Measurements from ENCODE around the gene ARHGAP10.

ARHGAP10 gene

DNA sequence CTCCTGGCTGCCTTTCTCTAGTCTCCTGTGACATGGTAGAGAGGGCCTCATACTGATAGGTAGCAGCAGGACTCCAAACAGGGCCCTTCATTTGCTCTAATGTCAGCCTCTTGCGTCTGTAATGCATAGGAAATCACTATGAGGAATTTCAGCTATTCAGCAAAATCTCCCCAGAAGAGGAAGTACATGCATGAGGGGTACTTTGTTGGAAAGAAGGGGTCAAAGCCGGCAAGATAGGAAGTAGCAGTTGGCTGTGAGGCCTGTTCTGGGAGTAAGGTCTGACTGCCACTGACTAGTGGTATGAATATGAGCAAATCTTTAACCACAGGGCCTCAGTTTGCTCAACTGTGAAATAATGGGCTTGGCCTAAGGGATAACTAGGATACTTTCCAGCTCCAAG lies 283.2 kb downstream of the ARHGAP10 start:
- Histone ChIP-seq H3K9ac (ENCODE audit: low read length) (no peak overlapping the region), H3K27me3 (ENCODE audit: control insufficient read depth, insufficient read depth, low read length) (no peaks in the 10 kb centered on the region), H3K36me3 (ENCODE audit: control insufficient read depth, insufficient read depth, low read length) (no peaks in the 10 kb centered on the region), H3K4me1 (ENCODE audit: control insufficient read depth, insufficient read depth, low read length) (peaks cover 12% of the 10 kb centered on the region), H3K4me3 (ENCODE audit: low read length) (no peak overlapping the region), H3K9me3 (ENCODE audit: control insufficient read depth, low read length) (no peaks in the 10 kb centered on the region)

GRCh38 chr4:148015468-148015867 lies 283.6 kb downstream of the ARHGAP10 start:
- no peak overlapping the region for H3K9ac ChIP-seq (ENCODE audit: low read length)
- peaks cover 12% of the 10 kb centered on the region for H3K4me1 ChIP-seq (ENCODE audit: control insufficient read depth, insufficient read depth, low read length)
- no peaks in the 10 kb centered on the region for H3K27me3 ChIP-seq (ENCODE audit: control insufficient read depth, insufficient read depth, low read length)
- no peak overlapping the region for H3K4me3 ChIP-seq (ENCODE audit: low read length)
- no peaks in the 10 kb centered on the region for H3K9me3 ChIP-seq (ENCODE audit: control insufficient read depth, low read length)
- no peaks in the 10 kb centered on the region for H3K36me3 ChIP-seq (ENCODE audit: control insufficient read depth, insufficient read depth, low read length)

DNA sequence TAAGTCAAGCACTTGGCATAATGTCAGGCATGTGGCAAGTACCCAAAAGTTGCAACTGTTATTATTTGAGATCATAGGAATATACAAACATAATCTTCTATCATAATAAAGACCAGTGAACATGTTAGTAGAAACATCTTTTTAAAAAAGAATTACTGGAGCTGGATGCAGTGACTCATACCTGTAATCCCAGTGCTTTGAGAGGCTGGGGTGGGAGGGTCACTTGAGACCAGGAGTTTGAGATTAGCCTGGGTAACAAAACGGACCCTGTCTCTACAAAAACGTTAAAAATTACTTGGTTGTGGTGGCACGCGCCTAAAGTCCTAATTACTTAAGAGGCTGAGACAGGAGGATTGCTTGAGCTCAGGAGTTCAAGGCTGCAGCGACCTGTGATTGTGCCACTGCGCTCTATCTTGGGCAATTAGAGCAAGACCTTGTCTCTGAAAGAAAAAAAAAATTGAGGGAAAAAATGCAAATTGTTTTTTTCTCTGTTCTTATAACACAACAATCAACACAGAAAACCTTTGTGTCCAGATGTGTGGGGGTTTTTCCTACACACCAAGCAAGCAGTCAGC lies 284.3 kb downstream of the ARHGAP10 start:
- no peaks in the 10 kb centered on the region for H3K27me3 ChIP-seq (ENCODE audit: control insufficient read depth, insufficient read depth, low read length)
- H3K9ac ChIP-seq (ENCODE audit: low read length) = no peak overlapping the region
- no peak overlapping the region for H3K4me3 ChIP-seq (ENCODE audit: low read length)
- no peaks in the 10 kb centered on the region for H3K36me3 ChIP-seq (ENCODE audit: control insufficient read depth, insufficient read depth, low read length)
- H3K9me3 ChIP-seq (ENCODE audit: control insufficient read depth, low read length) = no peaks in the 10 kb centered on the region
- H3K4me1 ChIP-seq (ENCODE audit: control insufficient read depth, insufficient read depth, low read length) = peaks cover 12% of the 10 kb centered on the region

- Histone ChIP-seq H3K27me3 (ENCODE audit: control insufficient read depth, insufficient read depth, low read length) (no peaks in the 10 kb centered on the region), H3K9ac (ENCODE audit: low read length) (no peak overlapping the region), H3K4me1 (ENCODE audit: control insufficient read depth, insufficient read depth, low read length) (peaks cover 12% of the 10 kb centered on the region), H3K36me3 (ENCODE audit: control insufficient read depth, insufficient read depth, low read length) (no peaks in the 10 kb centered on the region), H3K4me3 (ENCODE audit: low read length) (no peak overlapping the region), H3K9me3 (ENCODE audit: control insufficient read depth, low read length) (no peaks in the 10 kb centered on the region)
Observed at GRCh38 chr4:148017801-148018200, 285.9 kb downstream of the ARHGAP10 start.

DNA sequence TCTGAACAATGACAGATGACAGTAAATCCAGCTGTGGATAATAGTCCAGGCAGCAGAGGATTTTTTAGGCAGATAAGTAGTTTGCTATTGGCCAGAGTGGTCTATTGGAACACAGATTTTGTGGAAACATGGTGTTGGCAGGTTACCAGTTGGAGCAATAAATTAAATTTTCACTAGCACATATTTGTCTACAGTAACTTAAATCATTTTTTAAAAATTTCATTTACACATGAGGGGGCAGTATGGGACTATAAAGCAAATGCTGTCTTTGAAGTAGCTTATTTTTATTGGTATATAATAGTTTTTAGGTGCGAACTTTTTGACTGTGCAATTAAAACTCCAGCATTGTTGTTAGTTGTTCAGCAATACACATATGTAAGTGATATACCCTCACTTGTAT lies 289.8 kb downstream of the ARHGAP10 start:
- Histone ChIP-seq H3K4me1 (ENCODE audit: control insufficient read depth, insufficient read depth, low read length) (peaks cover 12% of the 10 kb centered on the region), H3K4me3 (ENCODE audit: low read length) (no peak overlapping the region), H3K27me3 (ENCODE audit: control insufficient read depth, insufficient read depth, low read length) (no peaks in the 10 kb centered on the region), H3K9ac (ENCODE audit: low read length) (no peak overlapping the region), H3K9me3 (ENCODE audit: control insufficient read depth, low read length) (no peaks in the 10 kb centered on the region), H3K36me3 (ENCODE audit: control insufficient read depth, insufficient read depth, low read length) (no peaks in the 10 kb centered on the region)

- H3K9ac ChIP-seq (ENCODE audit: low read length) = no peak overlapping the region
- no peaks in the 10 kb centered on the region for H3K27me3 ChIP-seq (ENCODE audit: control insufficient read depth, insufficient read depth, low read length)
- H3K9me3 ChIP-seq (ENCODE audit: control insufficient read depth, low read length) = no peaks in the 10 kb centered on the region
- no peaks in the 10 kb centered on the region for H3K36me3 ChIP-seq (ENCODE audit: control insufficient read depth, insufficient read depth, low read length)
- H3K4me1 ChIP-seq (ENCODE audit: control insufficient read depth, insufficient read depth, low read length) = peaks cover 8% of the 10 kb centered on the region
- H3K4me3 ChIP-seq (ENCODE audit: low read length) = no peak overlapping the region
Observed at GRCh38 chr4:148022975-148023374, 291.1 kb downstream of the ARHGAP10 start.

DNA sequence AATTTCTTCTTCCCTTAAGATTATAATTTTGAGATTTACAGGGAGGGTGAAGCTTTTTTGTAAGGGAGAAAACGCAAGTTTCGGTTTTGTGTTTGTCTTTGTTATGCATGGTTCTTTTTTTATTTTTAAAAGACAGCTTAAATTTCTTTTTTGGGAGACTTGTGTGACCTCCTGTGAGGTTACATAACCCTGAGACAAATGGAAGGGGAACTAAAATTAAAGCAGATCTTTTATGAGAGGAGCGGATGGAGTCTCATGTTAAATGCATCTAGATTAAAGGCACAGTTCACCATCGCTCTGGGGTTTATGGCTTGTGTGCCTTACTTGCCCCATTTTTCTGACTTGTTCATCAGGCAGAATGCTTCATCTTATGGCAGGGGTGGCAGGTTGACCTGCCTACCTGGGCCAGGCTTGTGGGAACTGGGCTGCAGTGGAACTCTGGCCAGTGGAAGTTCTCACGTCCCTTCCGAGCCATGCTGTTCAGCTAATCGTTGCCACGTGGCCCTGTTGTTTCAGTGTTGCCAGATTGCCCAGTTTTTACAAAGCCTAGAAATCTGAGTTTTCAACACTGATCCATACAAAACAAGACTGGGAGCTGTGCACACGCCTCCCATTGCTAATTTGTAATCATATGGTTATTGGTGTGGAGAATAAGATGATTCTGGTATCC lies 291.8 kb downstream of the ARHGAP10 start:
- Histone ChIP-seq H3K9ac (ENCODE audit: low read length) (no peak overlapping the region), H3K27me3 (ENCODE audit: control insufficient read depth, insufficient read depth, low read length) (no peaks in the 10 kb centered on the region), H3K4me1 (ENCODE audit: control insufficient read depth, insufficient read depth, low read length) (peaks cover under 1% of the 10 kb centered on the region), H3K4me3 (ENCODE audit: low read length) (no peak overlapping the region), H3K9me3 (ENCODE audit: control insufficient read depth, low read length) (no peaks in the 10 kb centered on the region), H3K36me3 (ENCODE audit: control insufficient read depth, insufficient read depth, low read length) (no peaks in the 10 kb centered on the region)

GRCh38 chr4:148025981-148026380 lies 294.1 kb downstream of the ARHGAP10 start:
- H3K9me3 ChIP-seq (ENCODE audit: control insufficient read depth, low read length) = no peaks in the 10 kb centered on the region
- no peaks in the 10 kb centered on the region for H3K4me1 ChIP-seq (ENCODE audit: control insufficient read depth, insufficient read depth, low read length)
- no peak overlapping the region for H3K4me3 ChIP-seq (ENCODE audit: low read length)
- no peak overlapping the region for H3K9ac ChIP-seq (ENCODE audit: low read length)
- no peaks in the 10 kb centered on the region for H3K36me3 ChIP-seq (ENCODE audit: control insufficient read depth, insufficient read depth, low read length)
- no peaks in the 10 kb centered on the region for H3K27me3 ChIP-seq (ENCODE audit: control insufficient read depth, insufficient read depth, low read length)

DNA sequence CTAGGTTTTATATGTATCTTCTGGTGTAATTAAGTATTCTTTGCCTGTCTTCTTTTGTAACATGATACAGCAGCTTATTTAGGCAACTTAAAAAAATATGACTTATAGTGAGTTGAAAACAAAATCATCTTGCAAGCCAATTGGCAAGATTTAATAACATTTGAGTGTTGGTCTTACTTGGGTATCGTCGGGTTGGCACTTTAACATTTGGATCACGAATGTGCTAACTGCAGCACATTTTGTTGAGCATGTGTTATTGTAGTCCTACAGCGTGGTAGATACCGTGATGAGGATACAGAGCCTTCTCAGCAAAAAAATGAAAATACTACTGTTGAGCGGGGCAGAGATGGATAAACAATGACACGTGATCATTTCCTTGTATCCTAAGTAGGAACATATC lies 295.3 kb downstream of the ARHGAP10 start:
- Histone ChIP-seq H3K9ac (ENCODE audit: low read length) (no peak overlapping the region), H3K9me3 (ENCODE audit: control insufficient read depth, low read length) (no peaks in the 10 kb centered on the region), H3K36me3 (ENCODE audit: control insufficient read depth, insufficient read depth, low read length) (no peaks in the 10 kb centered on the region), H3K4me3 (ENCODE audit: low read length) (no peak overlapping the region), H3K27me3 (ENCODE audit: control insufficient read depth, insufficient read depth, low read length) (no peaks in the 10 kb centered on the region), H3K4me1 (ENCODE audit: control insufficient read depth, insufficient read depth, low read length) (no peaks in the 10 kb centered on the region)

DNA sequence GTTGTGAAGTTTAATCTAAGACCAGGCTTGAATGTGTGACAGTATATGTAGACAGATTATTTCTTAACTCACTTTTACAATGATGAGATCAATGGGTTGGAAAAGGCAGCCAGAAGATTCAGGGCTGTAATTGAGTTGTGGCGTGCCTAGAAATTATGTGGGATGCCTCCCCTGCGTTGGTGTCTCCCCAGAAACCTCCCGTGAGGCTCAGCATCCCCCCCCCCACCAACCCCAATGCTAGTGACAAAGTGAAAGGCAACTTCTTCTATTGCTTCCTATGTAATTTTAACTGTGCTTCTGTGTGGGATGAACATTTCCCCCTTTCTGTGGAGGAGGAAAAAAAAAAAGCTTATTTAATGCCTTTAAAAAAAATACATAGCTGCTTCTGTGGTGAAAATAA lies 297.9 kb downstream of the ARHGAP10 start:
- no peaks in the 10 kb centered on the region for H3K36me3 ChIP-seq (ENCODE audit: control insufficient read depth, insufficient read depth, low read length)
- H3K27me3 ChIP-seq (ENCODE audit: control insufficient read depth, insufficient read depth, low read length) = no peaks in the 10 kb centered on the region
- H3K4me3 ChIP-seq (ENCODE audit: low read length) = no peak overlapping the region
- H3K9me3 ChIP-seq (ENCODE audit: control insufficient read depth, low read length) = no peaks in the 10 kb centered on the region
- no peak overlapping the region for H3K9ac ChIP-seq (ENCODE audit: low read length)
- H3K4me1 ChIP-seq (ENCODE audit: control insufficient read depth, insufficient read depth, low read length) = no peaks in the 10 kb centered on the region

- Histone ChIP-seq H3K36me3 (ENCODE audit: control insufficient read depth, insufficient read depth, low read length) (no peaks in the 10 kb centered on the region), H3K4me1 (ENCODE audit: control insufficient read depth, insufficient read depth, low read length) (no peaks in the 10 kb centered on the region), H3K9me3 (ENCODE audit: control insufficient read depth, low read length) (no peaks in the 10 kb centered on the region), H3K9ac (ENCODE audit: low read length) (no peak overlapping the region), H3K4me3 (ENCODE audit: low read length) (no peak overlapping the region), H3K27me3 (ENCODE audit: control insufficient read depth, insufficient read depth, low read length) (no peaks in the 10 kb centered on the region)
Observed at GRCh38 chr4:148030193-148030873, 298.4 kb downstream of the ARHGAP10 start.

DNA sequence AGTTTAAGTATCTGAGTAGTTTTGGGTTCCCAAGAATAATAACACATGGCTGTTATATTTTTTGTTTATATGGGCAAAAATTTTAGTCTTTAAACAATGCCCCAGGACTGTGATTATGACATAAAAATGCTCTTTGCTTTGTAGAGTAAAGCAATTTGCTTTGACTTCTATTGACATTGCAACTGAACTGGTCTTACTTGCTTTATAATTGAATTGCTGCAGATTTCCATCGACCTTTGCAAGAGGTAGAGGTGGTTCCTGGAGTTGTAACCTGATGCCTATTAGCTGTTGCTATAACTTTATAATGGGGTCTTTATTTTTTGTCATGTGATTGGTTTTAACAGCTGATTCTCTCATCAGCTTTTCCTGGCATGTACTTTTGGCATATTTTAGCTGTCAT lies 302.9 kb downstream of the ARHGAP10 start:
- Histone ChIP-seq H3K4me1 (ENCODE audit: control insufficient read depth, insufficient read depth, low read length) (no peaks in the 10 kb centered on the region), H3K27me3 (ENCODE audit: control insufficient read depth, insufficient read depth, low read length) (no peaks in the 10 kb centered on the region), H3K9me3 (ENCODE audit: control insufficient read depth, low read length) (no peaks in the 10 kb centered on the region), H3K4me3 (ENCODE audit: low read length) (no peak overlapping the region), H3K36me3 (ENCODE audit: control insufficient read depth, insufficient read depth, low read length) (no peaks in the 10 kb centered on the region), H3K9ac (ENCODE audit: low read length) (no peak overlapping the region)
